ENCODE data around the gene AGFG2.
"Not testable (repeated sequence)": the region's sequence is repeated elsewhere in the genome, so short reads cannot be mapped to it uniquely, and the experiment has no call there.

DNA sequence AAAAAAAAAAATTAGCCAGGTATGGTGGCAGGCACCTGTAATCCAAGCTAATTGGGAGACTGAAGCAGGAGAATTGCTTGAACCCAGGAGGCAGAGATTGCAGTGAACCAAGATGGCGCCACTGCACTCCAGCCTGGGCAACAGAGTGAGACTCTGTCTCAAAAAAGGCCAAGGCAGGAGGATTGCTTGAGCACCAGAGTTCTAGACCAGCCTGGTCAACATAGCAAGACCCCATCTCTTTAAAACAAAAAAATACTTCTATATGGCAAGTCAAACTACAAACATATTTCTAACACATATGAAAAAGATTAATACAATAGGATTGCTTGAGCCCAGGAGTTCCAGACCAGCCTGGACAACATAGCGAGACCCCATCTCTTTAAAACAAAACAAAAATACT, 38.3 kb upstream of the AGFG2 start:
- not testable (repeated sequence) for TF ChIP-seq RAD51 (IDR thresholded peaks at IDR 0.05); GABPA (IDR thresholded peaks at IDR 0.05; ENCODE audit: low read depth); ZNF24 (IDR thresholded peaks at IDR 0.05); TARDBP (IDR thresholded peaks at IDR 0.05; ENCODE audit: borderline replicate concordance)
- TF ChIP-seq, protein P1, sequence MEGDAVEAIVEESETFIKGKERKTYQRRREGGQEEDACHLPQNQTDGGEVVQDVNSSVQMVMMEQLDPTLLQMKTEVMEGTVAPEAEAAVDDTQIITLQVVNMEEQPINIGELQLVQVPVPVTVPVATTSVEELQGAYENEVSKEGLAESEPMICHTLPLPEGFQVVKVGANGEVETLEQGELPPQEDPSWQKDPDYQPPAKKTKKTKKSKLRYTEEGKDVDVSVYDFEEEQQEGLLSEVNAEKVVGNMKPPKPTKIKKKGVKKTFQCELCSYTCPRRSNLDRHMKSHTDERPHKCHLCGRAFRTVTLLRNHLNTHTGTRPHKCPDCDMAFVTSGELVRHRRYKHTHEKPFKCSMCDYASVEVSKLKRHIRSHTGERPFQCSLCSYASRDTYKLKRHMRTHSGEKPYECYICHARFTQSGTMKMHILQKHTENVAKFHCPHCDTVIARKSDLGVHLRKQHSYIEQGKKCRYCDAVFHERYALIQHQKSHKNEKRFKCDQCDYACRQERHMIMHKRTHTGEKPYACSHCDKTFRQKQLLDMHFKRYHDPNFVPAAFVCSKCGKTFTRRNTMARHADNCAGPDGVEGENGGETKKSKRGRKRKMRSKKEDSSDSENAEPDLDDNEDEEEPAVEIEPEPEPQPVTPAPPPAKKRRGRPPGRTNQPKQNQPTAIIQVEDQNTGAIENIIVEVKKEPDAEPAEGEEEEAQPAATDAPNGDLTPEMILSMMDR (IDR thresholded peaks at IDR 0.05 in 2 of 3, conservative IDR thresholded peaks at IDR 0.05 in 1 of 3; ENCODE audit: control insufficient read depth in 2 of 3, extremely low read depth in 1 of 3, insufficient read depth in 1 of 3, low read depth in 3 of 3, low read length in 3 of 3): not testable (repeated sequence)
- TF ChIP-seq, protein P2, sequence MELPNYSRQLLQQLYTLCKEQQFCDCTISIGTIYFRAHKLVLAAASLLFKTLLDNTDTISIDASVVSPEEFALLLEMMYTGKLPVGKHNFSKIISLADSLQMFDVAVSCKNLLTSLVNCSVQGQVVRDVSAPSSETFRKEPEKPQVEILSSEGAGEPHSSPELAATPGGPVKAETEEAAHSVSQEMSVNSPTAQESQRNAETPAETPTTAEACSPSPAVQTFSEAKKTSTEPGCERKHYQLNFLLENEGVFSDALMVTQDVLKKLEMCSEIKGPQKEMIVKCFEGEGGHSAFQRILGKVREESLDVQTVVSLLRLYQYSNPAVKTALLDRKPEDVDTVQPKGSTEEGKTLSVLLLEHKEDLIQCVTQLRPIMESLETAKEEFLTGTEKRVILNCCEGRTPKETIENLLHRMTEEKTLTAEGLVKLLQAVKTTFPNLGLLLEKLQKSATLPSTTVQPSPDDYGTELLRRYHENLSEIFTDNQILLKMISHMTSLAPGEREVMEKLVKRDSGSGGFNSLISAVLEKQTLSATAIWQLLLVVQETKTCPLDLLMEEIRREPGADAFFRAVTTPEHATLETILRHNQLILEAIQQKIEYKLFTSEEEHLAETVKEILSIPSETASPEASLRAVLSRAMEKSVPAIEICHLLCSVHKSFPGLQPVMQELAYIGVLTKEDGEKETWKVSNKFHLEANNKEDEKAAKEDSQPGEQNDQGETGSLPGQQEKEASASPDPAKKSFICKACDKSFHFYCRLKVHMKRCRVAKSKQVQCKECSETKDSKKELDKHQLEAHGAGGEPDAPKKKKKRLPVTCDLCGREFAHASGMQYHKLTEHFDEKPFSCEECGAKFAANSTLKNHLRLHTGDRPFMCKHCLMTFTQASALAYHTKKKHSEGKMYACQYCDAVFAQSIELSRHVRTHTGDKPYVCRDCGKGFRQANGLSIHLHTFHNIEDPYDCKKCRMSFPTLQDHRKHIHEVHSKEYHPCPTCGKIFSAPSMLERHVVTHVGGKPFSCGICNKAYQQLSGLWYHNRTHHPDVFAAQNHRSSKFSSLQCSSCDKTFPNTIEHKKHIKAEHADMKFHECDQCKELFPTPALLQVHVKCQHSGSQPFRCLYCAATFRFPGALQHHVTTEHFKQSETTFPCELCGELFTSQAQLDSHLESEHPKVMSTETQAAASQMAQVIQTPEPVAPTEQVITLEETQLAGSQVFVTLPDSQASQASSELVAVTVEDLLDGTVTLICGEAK (IDR thresholded peaks at IDR 0.05; ENCODE audit: borderline replicate concordance): not testable (repeated sequence)

Measured in GM12878 (cell line).